ENCODE measurements around the gene VOPP1. TPM values are rescaled to one million over a fixed set of nuclear protein-coding genes. Genes with fewer than 3 reads are reported as not detected.

VOPP1 gene
- total and polyA plus RNA-seq, 2 of the 13 experiments (the other 11 are each of a cell fraction or from before 2014, with no cell fraction given) = 21.8 to 55.3 TPM

DNA sequence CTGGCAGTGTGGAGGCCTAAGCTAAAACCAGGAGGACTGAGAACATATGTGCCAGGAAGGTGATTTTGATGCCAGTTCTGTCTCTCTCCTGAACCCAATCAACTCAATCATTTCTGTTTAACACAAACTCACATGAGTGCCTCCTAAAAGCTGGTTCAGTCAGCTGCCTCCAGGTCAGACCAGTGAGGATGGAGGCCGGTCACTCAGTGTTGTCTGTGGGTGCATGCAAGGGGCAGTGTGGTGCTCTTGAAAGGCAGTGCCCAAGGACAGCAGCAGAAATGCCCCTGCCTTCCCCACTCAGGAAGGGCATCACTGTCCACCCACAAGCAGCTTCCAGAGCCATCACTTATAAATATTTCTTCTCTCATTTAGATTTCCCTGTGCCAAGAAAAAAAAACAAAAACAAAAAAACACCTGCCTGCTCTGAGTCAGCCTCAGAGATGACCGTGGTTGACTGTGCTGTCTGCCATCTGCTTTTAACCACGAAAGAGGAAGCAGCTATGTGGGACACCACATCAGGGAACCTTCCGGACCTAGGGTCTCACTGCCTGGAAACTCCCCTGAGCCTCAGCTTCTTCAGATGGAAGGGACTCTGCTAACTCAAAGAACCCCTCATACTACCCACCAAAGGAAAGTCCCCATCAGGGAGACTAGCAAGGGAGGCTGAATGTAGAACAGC is 39.1 kb downstream of the VOPP1 start:
- ATAC-seq (no peak), FAIRE-seq (no peak), DNase-seq (ENCODE audit: low spot score) (no peak)
- BruUV-seq (replicated peaks) = no TSS peak
- ChIA-PET POLR2A (interaction anchor here (1.4 kb wide), 1 partner anchor 17 kb away, joined by 3 read pairs; no protein-coding TSS in a partner anchor), CTCF (ENCODE audit: low intra/inter-chr PET ratio, low total read pairs) (no interaction called here)
- in situ Hi-C loops (cut with HindIII; ENCODE audit: extremely low pct_ligation_motif_present, low pct_unique_long_range_greater_than_20kb) = no loop called here
- TF ChIP-seq ZNF354B (CRISPR knock-in tag; IDR thresholded peaks at IDR 0.05) = no peak
- TF ChIP-seq, protein P1, sequence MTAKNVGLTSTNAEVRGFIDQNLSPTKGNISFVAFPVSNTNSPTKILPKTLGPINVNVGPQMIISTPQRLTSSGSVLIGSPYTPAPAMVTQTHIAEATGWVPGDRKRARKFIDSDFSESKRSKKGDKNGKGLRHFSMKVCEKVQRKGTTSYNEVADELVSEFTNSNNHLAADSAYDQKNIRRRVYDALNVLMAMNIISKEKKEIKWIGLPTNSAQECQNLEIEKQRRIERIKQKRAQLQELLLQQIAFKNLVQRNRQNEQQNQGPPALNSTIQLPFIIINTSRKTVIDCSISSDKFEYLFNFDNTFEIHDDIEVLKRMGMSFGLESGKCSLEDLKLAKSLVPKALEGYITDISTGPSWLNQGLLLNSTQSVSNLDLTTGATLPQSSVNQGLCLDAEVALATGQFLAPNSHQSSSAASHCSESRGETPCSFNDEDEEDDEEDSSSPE (CRISPR knock-in tag; IDR thresholded peaks at IDR 0.05) = no peak
- TF ChIP-seq, protein P2, sequence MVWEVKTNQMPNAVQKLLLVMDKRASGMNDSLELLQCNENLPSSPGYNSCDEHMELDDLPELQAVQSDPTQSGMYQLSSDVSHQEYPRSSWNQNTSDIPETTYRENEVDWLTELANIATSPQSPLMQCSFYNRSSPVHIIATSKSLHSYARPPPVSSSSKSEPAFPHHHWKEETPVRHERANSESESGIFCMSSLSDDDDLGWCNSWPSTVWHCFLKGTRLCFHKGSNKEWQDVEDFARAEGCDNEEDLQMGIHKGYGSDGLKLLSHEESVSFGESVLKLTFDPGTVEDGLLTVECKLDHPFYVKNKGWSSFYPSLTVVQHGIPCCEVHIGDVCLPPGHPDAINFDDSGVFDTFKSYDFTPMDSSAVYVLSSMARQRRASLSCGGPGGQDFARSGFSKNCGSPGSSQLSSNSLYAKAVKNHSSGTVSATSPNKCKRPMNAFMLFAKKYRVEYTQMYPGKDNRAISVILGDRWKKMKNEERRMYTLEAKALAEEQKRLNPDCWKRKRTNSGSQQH (CRISPR knock-in tag; IDR thresholded peaks at IDR 0.05; ENCODE audit: low read depth) = no peak
- WGBS (ENCODE audit: low lambda C conversion rate) = 93% methylated on average over 3 of the region's 4 CpGs
- peaks cover 50% of the 10 kb centered on the region for H3K4me1 ChIP-seq (ENCODE audit: insufficient read depth, low read length)
- intact Hi-C loops (cut with micrococcal nuclease; ENCODE audit: unreplicated experiment) = no loop called here
- no peaks in the 10 kb centered on the region for H3K27me3 ChIP-seq (ENCODE audit: control insufficient read depth in 1 of 2, insufficient read depth in 2 of 2, low read length in 2 of 2)
- H3K27ac ChIP-seq (ENCODE audit: extremely low read length, insufficient read depth, low read length) = no peak overlapping the region
- H3K36me3 ChIP-seq (replicated peaks in 1 of 2; ENCODE audit: control insufficient read depth in 1 of 2, insufficient read depth in 2 of 2, low read length in 2 of 2) = peaks cover 0 to 3% of the 10 kb centered on the region in 2 experiments; a peak in 1 of 5 replicates
- H3K79me2 ChIP-seq (ENCODE audit: insufficient read depth, low read length) = peaks cover 42% of the 10 kb centered on the region
- H3K4me3 ChIP-seq (replicated peaks in 1 of 3; ENCODE audit: insufficient read depth in 1 of 3, low read depth in 2 of 3, low read length in 3 of 3) = no peak overlapping the region
- H3K4me2 ChIP-seq (ENCODE audit: low read depth, low read length) = no peak overlapping the region
- H2AFZ ChIP-seq (ENCODE audit: low read length) = no peak overlapping the region
- H3K9me3 ChIP-seq (ENCODE audit: low read length) = no peaks in the 10 kb centered on the region
- no peak overlapping the region for H3K9ac ChIP-seq (ENCODE audit: insufficient read depth, low read depth, low read length)
- peaks cover 7% of the 10 kb centered on the region for H4K20me1 ChIP-seq (ENCODE audit: insufficient read depth, low read length)

Measured in HepG2 (cell line).